G401 (cell line): ENCODE measurements around the gene KLF14. TPM values are rescaled to one million over a fixed set of nuclear protein-coding genes. Genes with fewer than 3 reads are reported as not detected.
"Not testable (repeated sequence)": the region's sequence is repeated elsewhere in the genome, so short reads cannot be mapped to it uniquely, and the experiment has no call there.

Source experiments
- DNase-seq: peaks from one replicate; pipeline ENCODE4 v3.0.0-alpha.2; 2015; ENCODE audit warnings: low spot score
- in situ Hi-C: cut with HindIII; loops from 2 replicates; pipeline ENCODE4 v1.10.0; 2016; ENCODE audit warnings: low sequenced_read_pairs, mixed read lengths
- total RNA-seq: library from RNA; depleted of rRNA; stranded (reverse); fragments of >200 nt; shearing (Covaris generic); gene quantifications from 2 replicates; pipeline ENCODE4 v1.2.3, GENCODE V29; 2014; rRNA removed

KLF14 gene
- total RNA-seq, 1 experiment from 2014 or later, result not detected

- in situ Hi-C loops, result no loop called here
- peak; percentile 67 for DNase-seq
These were observed 12.3 kb downstream of the KLF14 start for GRCh38 chr7:130721486-130722277.

GRCh38 chr7:130719541-130719940, 14.5 kb downstream of the KLF14 start:
- in situ Hi-C loops, result no loop called here
- no peak for DNase-seq

GRCh38 chr7:130712416-130712815, 21.6 kb downstream of the KLF14 start:
- no peak for DNase-seq
- in situ Hi-C loops, result no loop called here

GRCh38 chr7:130708766-130709165, 25.2 kb downstream of the KLF14 start:
- in situ Hi-C loops, result no loop called here
- no peak for DNase-seq

- DNase-seq, result no peak
- in situ Hi-C loops, result no loop called here
These were observed 26.0 kb downstream of the KLF14 start for GRCh38 chr7:130708001-130708400.

- DNase-seq, result no peak
- in situ Hi-C loops, result no loop called here
These were observed 30.2 kb downstream of the KLF14 start for GRCh38 chr7:130703851-130704250.

GRCh38 chr7:130701650-130702049, 32.4 kb downstream of the KLF14 start:
- in situ Hi-C loops, result no loop called here
- no peak for DNase-seq

GRCh38 chr7:130700760-130701159, 33.2 kb downstream of the KLF14 start:
- in situ Hi-C loops, result no loop called here
- DNase-seq, result no peak

- in situ Hi-C loops, result no loop called here
- DNase-seq, result no peak
These were observed 34.3 kb downstream of the KLF14 start for GRCh38 chr7:130699686-130700085.

GRCh38 chr7:130697820-130698219, 36.2 kb downstream of the KLF14 start:
- DNase-seq, result no peak
- in situ Hi-C loops, result no loop called here

GRCh38 chr7:130695840-130696239, 38.2 kb downstream of the KLF14 start:
- peak; percentile 21 for DNase-seq
- in situ Hi-C loops, result no loop called here

GRCh38 chr7:130692396-130692795, 41.6 kb downstream of the KLF14 start:
- in situ Hi-C loops, DNase-seq: not testable (repeated sequence)

GRCh38 chr7:130689683-130690082, 44.3 kb downstream of the KLF14 start:
- in situ Hi-C loops, result no loop called here
- DNase-seq, result no peak

GRCh38 chr7:130683026-130683425, 51.0 kb downstream of the KLF14 start:
- in situ Hi-C loops, result no loop called here
- no peak for DNase-seq

Other genes starting within 250 kb of the KLF14 start
- gene MEST, start 242.1 kb downstream of the KLF14 start, total RNA-seq, result 0.34 and 4.6 TPM in 2 replicates
- 27.2 and 43.6 TPM in 2 replicates for gene COPG2, start 65.5 kb downstream of the KLF14 start, total RNA-seq
- not detected in 2 replicates for gene TSGA13, start 47.7 kb downstream of the KLF14 start, total RNA-seq